A549 (cell line): ENCODE measurements around the gene SEPTIN12. TPM values are rescaled to one million over a fixed set of nuclear protein-coding genes. Genes with fewer than 3 reads are reported as not detected.
A peak's percentile ranks its signal among the peaks of the same experiment; 100 is the strongest.

Source experiments
- ATAC-seq, 2 experiments: fragments of 200-7000 bp in 1 of 2; fragments of >200 bp in 1 of 2; cut with Nextera tagmentation in 1 of 2; cut with Tn5 transposase in 1 of 2; 3 replicates each; pipeline versions ENCODE4 v1.8.0 to v1.9.1; 2018 to 2020; ENCODE audit warnings: mild to moderate bottlenecking in 1 of 2, moderate library complexity in 1 of 2
- CTCF ChIA-PET: fragments of 300-600 bp; sonication (Branson Sonifier 250); formaldehyde crosslinking; extraction: SDS; loops from one replicate; lab custom pipeline; 2021; ENCODE audit warnings: antibody characterized with exemption, inconsistent platforms; lab: Yijun Ruan, JAX
- POLR2A ChIA-PET: fragments of 350-600 bp; formaldehyde crosslinking; extraction: SDS; loops from one replicate; lab custom pipeline; 2021; ENCODE audit warnings: antibody characterized with exemption, inconsistent platforms; lab: Yijun Ruan, JAX
- DNase-seq, 2 experiments: peaks; one replicate each; pipeline versions ENCODE4 v3.0.0 to v3.0.0-alpha.2; 2011 to 2016; ENCODE audit warnings: low read depth in 1 of 2, low spot score in 1 of 2
- FAIRE-seq: peaks from 2 replicates; lab custom pipeline; 2011; peaks lifted over from hg19 to GRCh38; lab: Jason Lieb, UNC
- H3K27ac ChIP-seq, 2 experiments: fragments of >200 bp; sonication (Bioruptor Twin); formaldehyde crosslinking; 3 replicates each; pipeline ENCODE4 v1.5.1; 2016 to 2017
- H3K4me1 ChIP-seq: fragments of >200 bp; sonication (Bioruptor Twin); formaldehyde crosslinking; 3 replicates; pipeline ENCODE4 v1.6.1; 2016
- H3K4me2 ChIP-seq: fragments of >200 bp; sonication (Bioruptor Twin); formaldehyde crosslinking; 3 replicates; pipeline ENCODE4 v1.6.1; 2016
- H3K4me3 ChIP-seq: fragments of >200 bp; sonication (Bioruptor Twin); formaldehyde crosslinking; 3 replicates; pipeline ENCODE4 v1.5.1; 2016
- H3K9me3 ChIP-seq: fragments of >200 bp; sonication (Bioruptor Twin); formaldehyde crosslinking; 3 replicates; pipeline ENCODE4 v1.6.1; 2016
- BCL3 ChIP-seq: fragments of >200 bp; sonication (Bioruptor Twin); formaldehyde crosslinking; IDR thresholded peaks from 3 replicates; pipeline ENCODE4 v1.6.1; 2016
- EHF ChIP-seq: fragments of 250-450 bp; sonication (Bioruptor Pico); IDR thresholded peaks from 2 replicates; pipeline ENCODE4 v1.5.0; 2020; ENCODE audit warnings: mild to moderate bottlenecking
- EHMT2 ChIP-seq: fragments of 200-600 bp; sonication (generic); IDR thresholded peaks from 2 replicates; pipeline ENCODE4 v1.6.1; 2016; ENCODE audit warnings: antibody characterized with exemption, low read depth, mild to moderate bottlenecking, moderate library complexity
- EP300 ChIP-seq, 2 experiments: fragments of >200 bp; sonication (Bioruptor Twin); formaldehyde crosslinking; IDR thresholded peaks; 2 replicates in 1 of 2; 3 replicates in 1 of 2; pipeline ENCODE4 v1.6.1; 2016 to 2017
- GATA3 ChIP-seq: IDR thresholded peaks from 2 replicates; pipeline ENCODE4 v1.6.1; 2012; ENCODE audit warnings: borderline replicate concordance
- JUN ChIP-seq, 2 experiments: fragments of >200 bp; sonication (Bioruptor Twin); formaldehyde crosslinking; IDR thresholded peaks; 2 replicates in 1 of 2; 3 replicates in 1 of 2; pipeline ENCODE4 v1.6.1; 2016 to 2017
- KDM5A ChIP-seq: fragments of 200-600 bp; sonication (generic); IDR thresholded peaks from 2 replicates; pipeline ENCODE4 v1.6.1; 2016; ENCODE audit warnings: antibody characterized with exemption, mild to moderate bottlenecking
- MYC ChIP-seq: IDR thresholded peaks from 2 replicates; pipeline ENCODE4 v1.6.1; 2012; ENCODE audit warnings: mild to moderate bottlenecking, inconsistent platforms, low read length, improper control_type of control experiment, borderline replicate concordance
- POLR2A ChIP-seq: IDR thresholded peaks from 2 replicates; pipeline ENCODE4 v1.6.1; 2012; ENCODE audit warnings: mild to moderate bottlenecking, low read length
- RCOR1 ChIP-seq: fragments of 150-350 bp; IDR thresholded peaks from 2 replicates; pipeline ENCODE4 v1.6.1; 2014; ENCODE audit warnings: antibody characterized with exemption, low read length, low read depth
- RNF2 ChIP-seq: fragments of 200-600 bp; sonication (generic); IDR thresholded peaks from 2 replicates; pipeline ENCODE4 v1.6.1; 2016; ENCODE audit warnings: low read depth, mild to moderate bottlenecking, antibody characterized with exemption, moderate library complexity, borderline replicate concordance
- ZC3H11A ChIP-seq: fragments of 450-650 bp; IDR thresholded peaks from 2 replicates; pipeline ENCODE4 v1.6.1; 2014; ENCODE audit warnings: antibody characterized with exemption, mild to moderate bottlenecking
- WGBS: methylation state at CpG from one replicate; pipeline ENCODE4 v1.1.6; 2017; ENCODE audit errors: missing lambda C conversion rate; 5-methylcytosine and 5-hydroxymethylcytosine counted together
- polyA plus RNA-seq, 4 experiments: library from polyadenylated mRNA; depleted of rRNA in 3 of 4; stranded (reverse); fragments of >200 nt; fragmentation: RNase III in 1 of 4; extraction: RNeasy Plus Mini Kit Qiagen cat#74134 plus additional on column Dnase treatment in 1 of 4; gene quantifications; 2 replicates in 3 of 4; 3 replicates in 1 of 4; pipeline ENCODE4 v1.2.3, GENCODE V29; 2011 to 2017
- TF ChIP-seq, protein P1 (sequence below): IDR thresholded peaks from 2 replicates; pipeline ENCODE4 v1.6.1; 2012
- TF ChIP-seq, protein P2 (sequence below): fragments of 250-450 bp; sonication (Bioruptor Pico); IDR thresholded peaks from 2 replicates; pipeline ENCODE4 v1.5.0; 2021; ENCODE audit warnings: mild to moderate bottlenecking, moderate library complexity, borderline replicate concordance

The SEPTIN12 gene
- polyA plus RNA-seq, 2 of the 4 experiments (the other 2 are of a cell fraction), result 0.14 TPM; not detected in 1

DNA sequence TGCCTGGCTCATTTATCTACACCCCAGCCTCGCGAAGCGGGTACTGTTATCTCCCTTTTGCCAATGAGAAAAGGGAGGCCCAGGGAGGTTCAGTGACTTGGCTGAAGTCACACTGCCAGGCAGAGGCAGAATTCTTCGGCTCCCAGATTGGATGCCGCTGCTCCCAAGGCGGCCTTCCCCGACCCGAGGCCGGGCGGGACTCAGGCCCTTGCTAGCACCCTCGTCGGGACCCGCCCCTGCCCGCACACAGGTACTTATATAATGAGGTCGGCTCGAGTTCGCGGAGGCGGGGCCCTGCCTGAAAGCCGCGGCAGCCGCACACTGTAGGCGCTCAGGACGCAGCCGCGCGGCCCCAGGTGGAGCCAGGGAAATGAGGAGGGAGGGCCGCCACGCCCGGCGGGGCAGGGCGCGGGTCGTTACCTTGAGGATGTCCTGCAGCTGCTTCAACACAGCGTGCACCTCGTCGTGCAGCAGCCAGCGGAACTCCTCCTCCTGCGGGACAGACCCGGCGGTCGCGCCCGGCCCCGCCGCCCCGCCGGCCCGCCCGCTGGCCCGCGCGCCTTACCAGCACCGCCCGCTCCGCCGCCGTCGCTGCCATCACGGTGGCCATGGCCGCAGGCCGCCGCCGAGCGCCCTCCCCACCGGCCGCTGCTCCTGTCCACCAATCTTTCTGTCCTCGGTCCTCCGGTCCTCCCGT is 14.0 kb upstream of the SEPTIN12 start, which contains the start of gene ROGDI:
Gene ROGDI, minus strand, starts transcription at position 672 of the 697 bp plus-strand sequence. Its CDS starts 62 bp downstream, at position 610.
- TF ChIP-seq KDM5A (no peak), BCL3 (0 out of 3 replicates have a peak, but pooled peaks have one; percentile 5), EP300 (IDR thresholded peaks at IDR 0.05) (no peak), MYC (peak; percentile 36; the same call in 1 of the 2 replicates), POLR2A (peak; percentile 36; the same call in 1 of the 2 replicates), GATA3 (no peak)
- TF ChIP-seq, protein P1, sequence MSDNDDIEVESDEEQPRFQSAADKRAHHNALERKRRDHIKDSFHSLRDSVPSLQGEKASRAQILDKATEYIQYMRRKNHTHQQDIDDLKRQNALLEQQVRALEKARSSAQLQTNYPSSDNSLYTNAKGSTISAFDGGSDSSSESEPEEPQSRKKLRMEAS, result peak; percentile 31; the same call in 1 of the 2 replicates
- H3K4me3 ChIP-seq, result peak within 1 kb of the TSS; percentile 75
- H3K27ac ChIP-seq, result peak within 1 kb of the TSS; percentile 72 to 94
- H3K9me3 ChIP-seq, result no peaks in the 10 kb centered on the region
- CTCF ChIA-PET, result interaction anchor here (0.9 to 2.7 kb wide), 4 partner anchors 9 to 154 kb away, joined by 3 to 8 read pairs (median 6); no protein-coding TSS in a partner anchor
- peak within 1 kb of the TSS; percentile 100 for H3K4me2 ChIP-seq
- DNase-seq (peak; percentile 51 to 74), FAIRE-seq (no peak), ATAC-seq (peak; percentile 64 to 66)
- POLR2A ChIA-PET, result interaction anchor here (0.5 to 1.5 kb wide), 7 partner anchors 17 to 830 kb away, joined by 3 to 4 read pairs (median 3); partner anchors contain the start of gene DNAAF8
- 7% methylated on average over 14 of the region's 70 CpGs for WGBS
- peaks cover 17% of the 10 kb centered on the region for H3K4me1 ChIP-seq

- H3K9me3 ChIP-seq, result no peaks in the 10 kb centered on the region
- peak overlapping the region; percentile 75 for H3K4me3 ChIP-seq
- DNase-seq (no peak), FAIRE-seq (no peak), ATAC-seq (no peak)
- ChIA-PET POLR2A (interaction anchor here (1.5 kb wide), 1 partner anchor 65 kb away, joined by 3 read pairs; no protein-coding TSS in a partner anchor), CTCF (interaction anchor here (1.2 to 2.7 kb wide), 2 partner anchors 13 to 155 kb away, joined by 5 to 8 read pairs; no protein-coding TSS in a partner anchor)
- peaks cover 17% of the 10 kb centered on the region for H3K4me1 ChIP-seq
- H3K27ac ChIP-seq, result peak overlapping the region; percentile 72 to 94
- peak overlapping the region; percentile 100 for H3K4me2 ChIP-seq
- 83% methylated on average over 23 of the region's 29 CpGs for WGBS
- TF ChIP-seq RCOR1 (no peak), EHF (CRISPR knock-in tag) (no peak), EHMT2 (no peak)
- TF ChIP-seq, protein P1, result no peak
Measured at GRCh38 chr16:4801051-4801961, 13.2 kb upstream of the SEPTIN12 start.

- ChIA-PET CTCF (interaction anchor here (1.2 to 2.7 kb wide), 2 partner anchors 13 to 156 kb away, joined by 5 to 8 read pairs; no protein-coding TSS in a partner anchor), POLR2A (no interaction called here)
- 86% methylated on average over 10 of the region's 17 CpGs for whole genome bisulfite sequencing
- Histone ChIP-seq H3K4me3 (no peak overlapping the region), H3K27ac (no peak overlapping the region), H3K4me1 (peaks cover 17% of the 10 kb centered on the region), H3K4me2 (no peak overlapping the region), H3K9me3 (no peaks in the 10 kb centered on the region)
- no peak for ATAC-seq
- FAIRE-seq, result no peak
- no peak for DNase-seq
- no peak for TF ChIP-seq JUN (IDR thresholded peaks at IDR 0.05)
- TF ChIP-seq RNF2, result no peak
- no peak for TF ChIP-seq EHF (CRISPR knock-in tag)
- TF ChIP-seq, protein P2, sequence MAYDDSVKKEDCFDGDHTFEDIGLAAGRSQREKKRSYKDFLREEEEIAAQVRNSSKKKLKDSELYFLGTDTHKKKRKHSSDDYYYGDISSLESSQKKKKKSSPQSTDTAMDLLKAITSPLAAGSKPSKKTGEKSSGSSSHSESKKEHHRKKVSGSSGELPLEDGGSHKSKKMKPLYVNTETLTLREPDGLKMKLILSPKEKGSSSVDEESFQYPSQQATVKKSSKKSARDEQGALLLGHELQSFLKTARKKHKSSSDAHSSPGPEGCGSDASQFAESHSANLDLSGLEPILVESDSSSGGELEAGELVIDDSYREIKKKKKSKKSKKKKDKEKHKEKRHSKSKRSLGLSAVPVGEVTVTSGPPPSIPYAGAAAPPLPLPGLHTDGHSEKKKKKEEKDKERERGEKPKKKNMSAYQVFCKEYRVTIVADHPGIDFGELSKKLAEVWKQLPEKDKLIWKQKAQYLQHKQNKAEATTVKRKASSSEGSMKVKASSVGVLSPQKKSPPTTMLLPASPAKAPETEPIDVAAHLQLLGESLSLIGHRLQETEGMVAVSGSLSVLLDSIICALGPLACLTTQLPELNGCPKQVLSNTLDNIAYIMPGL (CRISPR knock-in tag), result no peak
- TF ChIP-seq ZC3H11A, result no peak
Measured at GRCh38 chr16:4800290-4801041, 12.3 kb upstream of the SEPTIN12 start.
